ENCODE data around the gene ZNF512. TPM values are rescaled to one million over a fixed set of nuclear protein-coding genes. Genes with fewer than 3 reads are reported as not detected.

The ZNF512 gene
- total RNA-seq, 6 experiments from 2014 or later = 20.1 to 28.3 (median 26.7) TPM

- no peak for TF ChIP-seq CTCF (IDR thresholded peaks at IDR 0.05)
- H3K4me1 Mint-ChIP-seq (ENCODE audit: low read depth) = peaks cover 48% of the 10 kb centered on the region
- H3K27ac Mint-ChIP-seq = peak overlapping the region; percentile 99; the same call in 1 of the 2 replicates
- no peaks in the 10 kb centered on the region; the same call in 1 of the 2 replicates for H3K27me3 Mint-ChIP-seq (ENCODE audit: insufficient read depth)
- peak overlapping the region; percentile 99 for H3K4me3 Mint-ChIP-seq
- H3K36me3 Mint-ChIP-seq (ENCODE audit: low read depth) = peaks cover 37% of the 10 kb centered on the region
- no peaks in the 10 kb centered on the region for H3K9me3 Mint-ChIP-seq
- DNase-seq = no peak
Observed at GRCh38 chr2:27664622-27665363, 82.0 kb downstream of the ZNF512 start.

GRCh38 chr2:27667446-27667845, 84.6 kb downstream of the ZNF512 start:
- no peaks in the 10 kb centered on the region for H3K9me3 Mint-ChIP-seq
- peak overlapping the region; percentile 10; the same call in 1 of the 2 replicates for H3K27ac Mint-ChIP-seq
- peaks cover 28% of the 10 kb centered on the region for H3K36me3 Mint-ChIP-seq (ENCODE audit: low read depth)
- no peak for DNase-seq
- H3K27me3 Mint-ChIP-seq (ENCODE audit: insufficient read depth) = no peaks in the 10 kb centered on the region; the same call in 1 of the 2 replicates
- TF ChIP-seq CTCF (IDR thresholded peaks at IDR 0.05) = no peak
- peaks cover 37% of the 10 kb centered on the region for H3K4me1 Mint-ChIP-seq (ENCODE audit: low read depth)
- H3K4me3 Mint-ChIP-seq = no peak overlapping the region

GRCh38 chr2:27671235-27671634, 88.4 kb downstream of the ZNF512 start:
- Mint-ChIP-seq H3K9me3 (no peaks in the 10 kb centered on the region), H3K27me3 (ENCODE audit: insufficient read depth) (no peaks in the 10 kb centered on the region), H3K4me1 (ENCODE audit: low read depth) (peaks cover 12% of the 10 kb centered on the region), H3K27ac (no peak overlapping the region), H3K36me3 (ENCODE audit: low read depth) (peaks cover 28% of the 10 kb centered on the region), H3K4me3 (no peak overlapping the region)
- no peak for TF ChIP-seq CTCF (IDR thresholded peaks at IDR 0.05)
- no peak for DNase-seq

Other genes starting within 250 kb of the ZNF512 start
- gene GTF3C2, start 226.3 kb upstream of the ZNF512 start, total RNA-seq (2021; fragmentation: NEBNext Ultra II Directional; extraction: Animal tissue kit (Norgen Biotek cat#: 25700)) = 10 to 100 TPM; 42.9 to 53.0 (median 48.4) TPM
- gene EIF2B4, start 212.7 kb upstream of the ZNF512 start, total RNA-seq (2021; fragmentation: NEBNext Ultra II Directional; extraction: Animal tissue kit (Norgen Biotek cat#: 25700)) = 10 to 100 TPM; 44.5 to 48.4 (median 45.8) TPM
- gene SNX17, start 212.4 kb upstream of the ZNF512 start, total RNA-seq (2021; fragmentation: NEBNext Ultra II Directional; extraction: Animal tissue kit (Norgen Biotek cat#: 25700)) = 100 to 1,000 TPM; 140 to 160 (median 150) TPM
- 10 to 100 TPM; 11.9 to 15.3 (median 12.8) TPM for gene ZNF513, start 202.3 kb upstream of the ZNF512 start, total RNA-seq (2021; fragmentation: NEBNext Ultra II Directional; extraction: Animal tissue kit (Norgen Biotek cat#: 25700))
- 10 to 100 TPM; 74.6 to 96.8 (median 87.8) TPM for gene PPM1G, start 173.5 kb upstream of the ZNF512 start, total RNA-seq (2021; fragmentation: NEBNext Ultra II Directional; extraction: Animal tissue kit (Norgen Biotek cat#: 25700))
- 100 to 1,000 TPM; 101 to 110 (median 108) TPM for gene NRBP1, start 154.4 kb upstream of the ZNF512 start, total RNA-seq (2021; fragmentation: NEBNext Ultra II Directional; extraction: Animal tissue kit (Norgen Biotek cat#: 25700))
- 1 to 10 TPM in 2 of 6 experiments, under 1 TPM in 4; 0.34 to 1.3 (median 0.65) TPM for gene KRTCAP3, start 140.7 kb upstream of the ZNF512 start, total RNA-seq (2021; fragmentation: NEBNext Ultra II Directional; extraction: Animal tissue kit (Norgen Biotek cat#: 25700))
- gene IFT172, start 93.3 kb upstream of the ZNF512 start, total RNA-seq (2021; fragmentation: NEBNext Ultra II Directional; extraction: Animal tissue kit (Norgen Biotek cat#: 25700)) = 10 to 100 TPM in 5 of 6 experiments, 1 to 10 TPM in 1; 9.8 to 15.2 (median 13.2) TPM
- gene FNDC4, start 87.8 kb upstream of the ZNF512 start, total RNA-seq (2021; fragmentation: NEBNext Ultra II Directional; extraction: Animal tissue kit (Norgen Biotek cat#: 25700)) = 1 to 10 TPM; 3.1 to 6.9 (median 5.4) TPM
- gene GCKR, start 86.2 kb upstream of the ZNF512 start, total RNA-seq (2021; fragmentation: NEBNext Ultra II Directional; extraction: Animal tissue kit (Norgen Biotek cat#: 25700)) = not detected
- gene CCDC121, start 46.0 kb downstream of the ZNF512 start, total RNA-seq (2021; fragmentation: NEBNext Ultra II Directional; extraction: Animal tissue kit (Norgen Biotek cat#: 25700)) = 1 to 10 TPM in 2 of 6 experiments, under 1 TPM in 4; 0.52 to 1.2 (median 0.97) TPM
- 10 to 100 TPM; 33.2 to 44.2 (median 39.8) TPM for gene GPN1, start 46.0 kb downstream of the ZNF512 start, total RNA-seq (2021; fragmentation: NEBNext Ultra II Directional; extraction: Animal tissue kit (Norgen Biotek cat#: 25700))
- 10 to 100 TPM; 22.7 to 26.4 (median 24.2) TPM for gene SUPT7L, start 80.6 kb downstream of the ZNF512 start, total RNA-seq (2021; fragmentation: NEBNext Ultra II Directional; extraction: Animal tissue kit (Norgen Biotek cat#: 25700))
- 10 to 100 TPM; 23.0 to 27.1 (median 24.5) TPM for gene SLC4A1AP, start 80.8 kb downstream of the ZNF512 start, total RNA-seq (2021; fragmentation: NEBNext Ultra II Directional; extraction: Animal tissue kit (Norgen Biotek cat#: 25700))
- 100 to 1,000 TPM; 106 to 151 (median 128) TPM for gene MRPL33, start 188.7 kb downstream of the ZNF512 start, total RNA-seq (2021; fragmentation: NEBNext Ultra II Directional; extraction: Animal tissue kit (Norgen Biotek cat#: 25700))